ENCODE measurements around the gene VWA7.

DNA sequence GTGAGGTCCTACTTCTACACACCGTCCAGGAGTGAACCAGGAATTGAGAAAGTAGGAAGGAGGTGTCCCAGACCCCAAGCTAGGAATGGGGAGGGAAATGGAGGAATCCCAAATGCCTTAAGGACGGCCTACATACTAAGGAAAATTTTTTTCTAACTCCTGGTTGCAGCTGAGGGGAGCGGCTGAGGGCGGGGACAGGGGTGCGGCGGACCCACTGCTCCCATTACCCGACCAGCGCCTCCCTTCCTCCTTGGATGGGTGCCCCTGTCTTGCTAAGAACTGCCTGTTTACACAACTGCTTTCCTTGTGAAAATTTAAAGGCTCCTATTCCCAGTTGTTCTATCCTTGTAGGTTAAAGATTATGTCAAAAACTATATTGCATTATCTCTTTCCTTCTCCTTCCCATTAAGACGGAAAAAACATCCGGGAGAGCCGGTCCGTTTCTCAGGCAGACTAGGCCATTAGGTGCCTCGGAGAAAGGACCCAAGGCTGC, 49.7 kb upstream of the VWA7 start:
- no peak for TF ChIP-seq CTCF (IDR thresholded peaks at IDR 0.05)
- TF ChIP-seq POLR2A (IDR thresholded peaks at IDR 0.05), result no peak
